GM21360 (cell line): Measurements from ENCODE around the gene CLEC2B.
"Not testable (repeated sequence)": the region's sequence is repeated elsewhere in the genome, so short reads cannot be mapped to it uniquely, and the experiment has no call there.

ENCODE experiments used
- ATAC-seq: cut with Tn5 transposase; IDR thresholded peaks from one replicate; pipeline ENCODE4 v1.9.1; 2021; ENCODE audit warnings: mild to moderate bottlenecking, moderate library complexity; ENCODE audit not compliant: unreplicated experiment

Gene CLEC2B

DNA sequence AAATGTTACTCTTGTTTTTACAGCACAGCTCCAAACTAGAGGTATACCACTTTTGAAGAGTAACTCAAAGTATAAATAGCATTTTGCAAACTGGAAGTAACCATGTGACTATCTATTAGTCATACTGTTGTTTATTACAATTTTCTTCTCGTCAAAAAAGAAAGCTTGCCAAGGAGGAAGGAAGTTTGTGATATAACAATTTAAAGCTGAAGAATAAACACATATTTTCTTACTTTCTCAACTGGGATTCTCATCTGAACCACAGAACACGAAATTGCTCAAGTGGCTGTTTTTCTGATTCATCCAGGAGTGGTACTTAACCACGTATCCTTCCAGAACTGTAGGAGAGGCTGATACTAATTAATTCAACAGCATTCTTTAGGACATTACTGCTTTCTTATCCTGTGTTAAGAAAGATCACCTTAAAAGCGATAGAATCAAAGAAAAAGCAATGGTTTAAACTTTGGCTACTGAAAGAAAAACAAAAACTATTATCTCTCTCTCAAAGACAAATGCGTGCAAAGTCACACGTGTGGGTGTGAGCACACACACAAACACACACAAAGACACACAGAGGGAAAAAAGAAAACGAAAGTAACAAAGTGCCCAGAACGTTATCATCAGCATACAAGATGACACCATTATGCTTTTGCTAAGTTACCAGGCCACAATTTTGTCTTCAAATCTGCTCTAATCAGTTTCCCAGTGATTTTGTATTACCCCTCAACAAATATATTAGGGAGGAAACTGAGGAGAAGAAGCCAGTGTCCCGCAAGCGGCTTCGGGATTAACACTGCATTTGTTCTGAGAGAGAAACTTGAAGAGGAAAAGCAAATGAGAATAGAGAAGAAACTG lies at the start of gene CLEC2B:
Gene CLEC2B (minus strand): TSS at position 48 of the 855 bp plus-strand sequence.
- no peak for ATAC-seq

- ATAC-seq, result no peak
Observed at GRCh38 chr12:9911708-9912107, 42.6 kb upstream of the CLEC2B start.

DNA sequence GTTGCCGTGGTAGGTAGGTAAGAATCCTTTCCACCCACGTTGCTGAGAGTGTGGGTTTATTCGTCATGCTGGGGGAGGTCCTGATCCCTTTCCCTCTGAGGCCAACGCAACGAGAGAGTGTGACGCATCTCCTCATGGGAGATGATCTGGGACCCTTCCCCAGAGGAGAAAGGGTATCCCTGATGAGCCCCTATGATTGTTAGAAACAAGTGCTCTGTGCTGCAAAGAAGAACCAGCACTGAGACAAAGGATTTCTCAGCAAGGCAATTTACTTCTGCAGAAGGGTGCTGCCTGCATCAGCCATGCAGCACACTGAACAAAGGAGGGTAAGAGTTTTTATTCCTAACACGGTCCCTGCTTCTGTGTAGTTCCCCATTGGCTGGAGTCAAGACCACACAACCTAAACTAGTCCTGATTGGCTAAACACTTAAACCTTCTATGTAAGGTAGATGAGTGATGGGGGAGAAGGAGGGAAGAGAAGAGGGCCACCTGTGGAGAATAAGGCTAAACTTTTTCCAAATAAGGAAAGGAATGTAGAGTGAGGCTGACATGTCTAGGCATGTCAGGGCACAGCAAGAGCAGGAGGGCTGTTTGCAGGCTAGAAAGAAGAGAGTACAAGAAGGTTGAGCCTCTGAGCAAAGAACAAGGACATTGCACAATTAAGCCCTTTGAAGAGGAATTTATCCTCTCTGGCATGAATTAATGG lies 41.7 kb upstream of the CLEC2B start:
- ATAC-seq, result no peak

DNA sequence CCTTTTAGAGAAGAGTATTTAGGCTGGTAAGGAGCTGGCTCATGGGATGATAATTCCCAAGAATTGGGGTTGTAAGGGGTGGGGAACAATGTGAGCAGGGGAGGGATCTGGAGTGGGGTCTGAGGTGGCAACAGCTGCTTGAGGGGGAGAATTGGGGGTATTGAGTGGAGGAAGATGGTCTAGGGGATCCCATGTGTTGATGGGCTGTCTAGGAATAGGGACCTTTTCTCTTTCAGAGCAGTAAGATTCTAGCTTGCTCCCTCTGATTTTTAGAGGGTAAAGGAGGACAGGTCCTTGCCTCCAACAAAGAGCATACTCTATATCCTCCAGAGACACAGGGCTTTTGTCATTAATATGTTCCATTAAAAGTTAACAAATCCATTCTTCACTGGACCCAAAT lies 40.6 kb upstream of the CLEC2B start:
- ATAC-seq, result no peak

DNA sequence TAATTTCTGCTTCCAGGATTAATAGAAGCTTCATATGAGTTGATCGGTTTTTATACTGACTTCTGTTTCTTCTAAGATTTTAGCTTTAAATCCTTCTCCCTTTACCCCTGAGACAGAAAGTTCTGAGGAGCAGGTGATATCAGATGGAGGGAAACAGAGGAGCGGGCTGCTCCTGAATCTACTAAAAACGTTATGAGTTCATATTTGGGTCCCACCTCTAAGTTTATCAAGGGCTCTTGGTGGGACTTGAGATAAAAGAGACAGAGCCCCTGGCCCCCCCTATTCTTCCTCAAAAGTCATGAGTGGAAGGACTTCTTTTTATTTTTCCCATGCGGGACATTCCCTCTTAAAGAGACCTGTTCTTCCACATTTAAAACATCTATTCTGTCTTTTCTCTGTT lies 39.2 kb upstream of the CLEC2B start:
- ATAC-seq, result no peak

GRCh38 chr12:9907769-9908168 lies 38.6 kb upstream of the CLEC2B start:
- no peak for ATAC-seq

DNA sequence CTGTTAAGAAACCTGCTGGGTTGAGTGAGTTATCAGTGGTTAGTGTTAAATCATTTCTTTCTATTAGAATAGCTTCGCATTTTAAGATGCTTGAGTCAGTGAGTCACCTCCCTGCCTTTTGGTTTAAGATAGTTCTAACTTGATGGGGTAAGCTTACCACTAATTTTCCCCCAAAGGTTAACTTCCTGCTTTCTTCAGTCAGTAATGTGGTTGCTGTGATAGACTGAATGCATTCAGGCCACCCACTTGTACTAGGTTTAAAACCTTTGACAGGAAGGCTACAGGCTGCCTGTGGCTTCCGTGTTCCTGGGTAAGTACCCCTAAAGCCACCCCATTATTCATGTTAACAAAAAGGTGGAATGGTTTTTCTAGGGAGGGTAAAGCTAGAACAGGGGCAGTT lies 37.7 kb upstream of the CLEC2B start:
- no peak for ATAC-seq

DNA sequence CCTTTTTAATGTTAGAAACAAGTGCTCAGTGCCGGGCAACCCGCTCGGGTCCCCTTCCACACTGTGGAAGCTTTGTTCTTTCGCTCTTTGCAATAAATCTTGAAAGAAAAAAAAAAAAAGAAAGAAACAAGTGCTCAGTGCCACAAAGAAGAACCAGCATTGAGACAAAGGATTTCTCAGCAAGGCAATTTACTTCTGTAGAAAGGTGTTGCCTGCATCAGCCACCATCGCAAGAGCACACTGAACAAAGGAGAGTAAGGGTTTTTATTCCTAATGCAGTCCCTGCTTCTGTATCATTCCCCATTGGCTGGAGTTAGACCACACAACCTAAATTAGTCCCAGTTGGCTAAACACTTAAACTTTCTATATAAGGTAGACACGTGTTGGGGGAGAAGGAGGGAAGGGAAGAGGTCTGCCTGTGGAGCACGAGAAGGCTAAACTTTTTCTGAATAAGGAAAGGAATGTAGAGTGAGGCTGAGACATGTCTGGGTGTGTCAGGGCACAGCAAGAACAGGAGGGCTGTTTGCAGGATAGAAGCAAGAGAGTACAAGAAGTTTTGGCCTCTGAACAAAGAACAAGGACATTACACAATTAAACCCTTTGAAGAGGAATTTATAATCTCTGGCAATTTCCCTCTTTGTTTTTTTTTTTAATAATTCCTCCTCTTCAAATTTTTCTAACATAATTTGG lies 33.5 kb upstream of the CLEC2B start:
- ATAC-seq, result no peak

DNA sequence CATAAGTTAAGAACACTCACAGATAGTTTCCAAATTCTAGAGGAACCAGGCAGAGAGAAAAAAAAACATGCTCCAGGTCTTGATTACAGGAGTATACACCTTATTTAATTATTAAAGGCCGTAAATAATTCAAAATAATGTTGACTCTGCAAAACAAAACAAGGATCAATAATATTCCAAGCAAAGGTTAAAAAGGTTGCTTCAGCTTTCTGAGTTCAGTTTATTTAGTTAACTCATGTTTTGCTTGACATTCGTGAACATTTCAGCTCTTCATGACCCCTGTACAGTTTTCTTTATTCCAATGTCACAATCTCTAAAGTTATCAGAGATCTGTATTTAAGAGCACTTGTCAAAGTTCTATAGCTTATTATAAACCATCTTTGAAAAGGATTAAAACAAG lies 31.8 kb upstream of the CLEC2B start:
- no peak for ATAC-seq

DNA sequence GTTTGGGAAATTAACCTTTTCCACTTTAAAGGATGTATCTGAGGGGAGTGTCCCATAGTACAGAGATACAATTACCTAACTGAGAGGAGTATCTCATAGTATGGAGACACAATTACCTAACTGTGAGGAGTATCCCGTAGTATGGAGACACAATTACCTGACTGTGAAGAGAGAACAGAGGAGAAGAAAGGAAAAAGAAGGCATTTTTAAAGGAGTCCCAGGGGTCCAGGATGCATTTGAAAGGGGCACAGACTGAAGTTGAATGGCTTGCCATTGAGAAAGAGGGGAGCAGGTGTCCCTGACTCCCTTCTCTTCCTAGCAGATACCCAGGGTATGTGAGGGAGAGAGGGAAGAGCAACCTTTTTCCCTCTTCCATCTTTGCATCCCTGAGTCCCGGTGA lies 30.1 kb upstream of the CLEC2B start:
- ATAC-seq, result no peak

GRCh38 chr12:9897535-9897934 lies 28.4 kb upstream of the CLEC2B start:
- no peak for ATAC-seq

- no peak for ATAC-seq
Observed at GRCh38 chr12:9895215-9895971, 26.2 kb upstream of the CLEC2B start.

DNA sequence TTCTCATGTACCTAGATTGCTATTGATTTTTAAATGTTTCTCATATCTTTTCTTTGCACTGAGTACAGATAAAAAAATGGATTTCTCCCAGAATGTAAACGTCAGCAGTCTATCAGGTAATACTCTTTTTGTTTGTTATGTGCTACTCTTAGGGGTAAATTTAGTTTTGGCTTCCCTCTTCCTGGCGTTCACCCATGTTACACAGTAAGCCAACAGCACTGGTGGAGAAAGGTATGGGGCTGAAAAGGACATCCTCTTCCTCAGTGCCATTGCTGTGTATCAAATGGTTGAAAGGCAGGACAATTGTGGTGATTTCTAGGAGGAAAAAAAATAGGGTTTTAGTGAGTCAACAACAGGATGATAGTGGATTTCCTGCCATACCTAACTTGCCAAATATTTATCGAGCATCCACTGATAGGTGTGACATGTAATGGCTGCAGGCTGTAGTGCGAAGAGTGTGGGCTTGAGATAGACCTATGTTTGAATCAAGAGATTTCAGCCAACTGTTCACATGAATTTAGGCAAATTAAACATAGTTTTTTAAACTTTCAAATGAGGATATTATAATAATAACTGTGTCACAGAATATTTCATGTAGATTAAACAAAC lies 19.6 kb upstream of the CLEC2B start:
- no peak for ATAC-seq

GRCh38 chr12:9883175-9883574 lies 14.0 kb upstream of the CLEC2B start:
- no peak for ATAC-seq

- ATAC-seq, result no peak
Observed at GRCh38 chr12:9881988-9882387, 12.8 kb upstream of the CLEC2B start.

- ATAC-seq, result no peak
Observed at GRCh38 chr12:9881246-9881645, 12.1 kb upstream of the CLEC2B start, which contains the start of gene KLRF2. Gene KLRF2 (plus strand): TSS chr12:9881489. CDS start chr12:9881596, 107 bp downstream.

DNA sequence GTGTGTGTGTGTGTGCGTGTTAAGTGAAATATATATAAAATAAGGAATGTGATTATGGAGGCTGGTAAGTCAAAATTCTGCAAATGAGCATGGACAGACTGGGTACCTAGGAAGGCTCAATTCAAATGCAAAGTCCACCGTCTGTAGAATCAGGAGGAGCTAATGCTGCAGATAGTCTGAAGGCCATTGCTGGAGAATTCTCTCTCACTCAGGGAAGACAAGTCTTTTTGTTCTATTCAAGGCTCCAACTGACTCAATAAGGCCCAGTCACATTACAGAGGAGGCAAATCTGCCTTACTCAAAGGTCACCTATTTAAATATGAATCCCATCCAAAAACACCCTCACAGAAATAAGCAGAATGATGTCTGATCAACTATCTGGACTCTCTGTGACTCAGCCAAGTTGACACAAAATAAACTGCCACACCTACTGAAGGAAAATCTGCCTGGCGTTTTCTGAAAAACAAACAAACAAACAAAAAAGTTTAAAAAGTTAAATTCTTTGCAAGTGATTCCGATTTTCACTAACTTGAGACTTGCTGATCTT lies 11.5 kb upstream of the CLEC2B start:
- ATAC-seq, result no peak

DNA sequence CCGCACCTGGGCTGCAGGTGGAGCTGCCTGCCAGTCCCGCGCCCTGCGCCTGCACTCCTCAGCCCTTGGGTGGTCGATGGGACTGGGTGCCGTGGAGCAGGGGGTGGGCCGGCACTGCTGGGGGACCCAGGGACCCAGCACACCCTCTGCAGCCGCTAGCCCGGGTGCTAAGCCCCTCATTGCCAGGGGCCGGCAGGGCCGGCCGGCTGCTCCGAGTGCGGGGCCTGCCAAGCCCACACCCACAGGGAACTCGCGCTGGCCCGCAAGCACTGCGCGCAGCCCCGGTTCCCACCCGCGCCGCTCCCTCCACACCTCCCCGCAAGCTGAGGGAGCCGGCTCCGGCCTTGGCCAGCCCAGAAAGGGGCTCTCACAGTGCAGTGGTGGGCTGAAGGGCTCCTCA lies 7.0 kb upstream of the CLEC2B start:
- ATAC-seq, result not testable (repeated sequence)

DNA sequence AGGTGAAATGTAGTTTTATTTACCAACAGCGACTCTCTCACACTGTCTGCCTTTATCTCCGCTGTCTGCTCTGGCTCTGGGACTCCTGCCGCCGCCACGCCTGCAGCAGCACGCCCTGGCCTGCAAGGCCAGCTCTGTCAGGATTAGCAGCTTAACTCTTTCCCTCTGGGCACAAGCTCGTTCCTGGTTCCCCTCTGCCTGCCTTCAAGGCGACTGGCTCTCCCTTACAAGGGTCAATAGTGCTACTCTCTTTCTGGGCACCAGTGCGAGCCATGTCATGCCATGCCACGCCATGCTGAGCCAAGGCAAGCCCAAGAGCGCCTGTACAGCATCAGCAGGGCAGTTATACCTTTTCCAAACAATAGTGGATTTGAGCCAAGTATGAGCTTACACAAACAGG lies 3.6 kb upstream of the CLEC2B start:
- ATAC-seq, result no peak

GRCh38 chr12:9872162-9872561 lies 3.0 kb upstream of the CLEC2B start:
- ATAC-seq, result no peak
